GM12874 (cell line): ENCODE measurements around the gene PCSK5.

Experiments
- CTCF ChIP-seq: IDR thresholded peaks from 2 replicates; pipeline ENCODE4 v1.5.1; 2011; ENCODE audit warnings: low read depth, mild to moderate bottlenecking, control low read depth, low read length, moderate library complexity; ENCODE audit not compliant: insufficient read depth

PCSK5 gene

DNA sequence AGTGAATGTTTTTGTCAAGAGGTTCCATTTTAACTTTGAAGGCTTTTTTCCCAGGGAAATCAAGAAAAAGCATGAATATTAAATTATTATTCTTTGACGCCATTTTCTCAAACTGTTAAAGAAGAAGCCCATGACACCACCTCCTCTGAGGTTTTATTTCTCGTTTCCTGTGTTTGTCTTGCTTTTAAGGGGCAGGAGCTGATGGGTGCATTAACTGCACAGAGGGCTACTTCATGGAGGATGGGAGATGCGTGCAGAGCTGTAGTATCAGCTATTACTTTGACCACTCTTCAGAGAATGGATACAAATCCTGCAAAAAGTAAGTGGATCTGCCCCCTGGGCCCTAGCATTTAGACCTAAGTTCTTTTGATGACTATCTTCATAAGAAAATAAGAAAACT lies 298.4 kb downstream of the PCSK5 start:
- no peak for TF ChIP-seq CTCF

- no peak for TF ChIP-seq CTCF
These were observed 301.0 kb downstream of the PCSK5 start for GRCh38 chr9:76191493-76191892.

DNA sequence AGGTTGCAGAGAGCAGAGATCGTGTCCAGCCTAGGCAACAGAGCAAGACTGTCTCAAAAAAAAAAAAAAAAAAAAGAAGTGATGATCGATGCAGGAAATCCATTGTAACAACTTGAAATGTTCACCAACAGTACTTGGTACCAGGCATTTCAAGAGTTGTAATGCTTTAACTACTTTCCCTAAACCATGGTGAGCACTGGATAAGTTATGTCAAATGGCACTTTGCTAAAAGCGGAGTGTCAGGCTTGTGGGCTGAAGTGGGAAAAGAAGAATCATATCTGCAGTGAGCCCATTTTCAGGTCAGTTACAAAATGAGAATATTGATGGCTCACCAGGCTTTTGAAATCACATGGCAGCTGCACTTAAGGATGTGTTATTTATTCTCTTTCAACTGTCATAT lies 301.5 kb downstream of the PCSK5 start:
- TF ChIP-seq CTCF: no peak

DNA sequence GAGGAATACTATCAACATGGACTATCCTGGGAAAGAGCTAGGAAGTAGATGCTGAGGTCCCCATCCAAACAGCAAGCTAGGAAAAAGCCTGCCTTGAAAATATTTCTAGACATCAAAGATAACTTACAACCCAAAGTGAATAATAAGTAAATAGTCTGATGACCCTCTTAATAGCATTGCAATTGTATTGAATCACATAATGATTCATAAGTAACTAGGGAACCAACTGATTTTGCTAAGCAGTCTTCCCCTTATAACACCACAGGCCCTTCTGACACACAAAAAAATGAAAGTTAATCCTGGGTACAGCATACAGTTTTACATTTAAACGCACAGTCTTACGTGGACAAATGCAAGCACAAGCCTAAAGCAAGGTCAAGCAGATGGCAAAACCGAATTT lies 304.4 kb downstream of the PCSK5 start:
- no peak for TF ChIP-seq CTCF

GRCh38 chr9:76198336-76198735 lies 307.9 kb downstream of the PCSK5 start:
- no peak for TF ChIP-seq CTCF

GRCh38 chr9:76200315-76200714 lies 309.8 kb downstream of the PCSK5 start:
- no peak for TF ChIP-seq CTCF

DNA sequence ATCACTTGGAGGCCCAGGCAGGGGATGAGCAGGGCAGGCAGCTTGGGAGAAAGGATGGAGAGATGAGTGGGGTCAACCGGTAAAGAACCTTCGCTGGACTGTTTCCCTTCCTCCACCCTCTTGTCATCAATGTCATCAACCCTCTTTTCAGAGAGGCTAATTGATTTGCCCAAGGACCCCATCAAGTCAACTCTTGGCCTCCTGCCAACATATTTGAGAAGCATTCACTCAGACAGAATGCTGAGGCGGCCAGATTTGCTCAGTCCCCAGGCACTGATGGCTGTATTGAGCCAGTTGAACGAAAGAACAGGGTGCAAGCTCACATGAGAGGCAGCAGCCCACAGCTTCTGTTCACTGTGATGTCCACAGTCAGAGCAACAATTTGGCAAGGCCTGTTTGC lies 310.3 kb downstream of the PCSK5 start:
- no peak for TF ChIP-seq CTCF

GRCh38 chr9:76203373-76203772 lies 312.9 kb downstream of the PCSK5 start:
- TF ChIP-seq CTCF: no peak
